ENCODE results near the gene LRP11. TPM values are rescaled to one million over a fixed set of nuclear protein-coding genes. Genes with fewer than 3 reads are reported as not detected.
A peak's percentile ranks its signal among the peaks of the same experiment; 100 is the strongest.

LRP11 gene
- total and polyA plus RNA-seq, 10 of the 15 experiments (the other 5 are each of a cell fraction or from before 2014, with no cell fraction given), result under 0.01 to 0.23 (median 0.03) TPM; not detected in 6

GRCh38 chr6:149863698-149864577, at the start of gene LRP11 (continued):
- peak; percentile 83 for TF ChIP-seq REST (IDR thresholded peaks at IDR 0.05; ENCODE audit: low read depth, low read length)

- Histone ChIP-seq H3K9ac (ENCODE audit: control insufficient read depth, insufficient read depth, low read length) (no peak overlapping the region), H3K27ac (ENCODE audit: control insufficient read depth, insufficient read depth) (no peak overlapping the region), H3K4me1 (ENCODE audit: control insufficient read depth, insufficient read depth, low read length) (no peaks in the 10 kb centered on the region), H3K36me3 (ENCODE audit: control insufficient read depth in 2 of 2, insufficient read depth in 2 of 2, low read length in 1 of 2) (no peaks in the 10 kb centered on the region), H3K4me2 (ENCODE audit: control insufficient read depth, insufficient read depth) (no peak overlapping the region), H4K20me1 (ENCODE audit: control insufficient read depth, insufficient read depth) (no peaks in the 10 kb centered on the region), H2AFZ (ENCODE audit: control insufficient read depth, low read depth, low read length) (no peak overlapping the region), H3K4me3 (no peak overlapping the region), H3K9me3 (replicated peaks; ENCODE audit: control insufficient read depth, insufficient read depth, low read length) (peaks cover 3% of the 10 kb centered on the region; the same call in 1 of the 3 replicates), H3K27me3 (replicated peaks in 1 of 2; ENCODE audit: control insufficient read depth in 2 of 2, insufficient read depth in 2 of 2, low read length in 1 of 2) (no peaks in the 10 kb centered on the region; a peak in 1 of 4 replicates), H3K79me2 (ENCODE audit: control insufficient read depth, insufficient read depth, low read length) (no peaks in the 10 kb centered on the region)
- 45% methylated on average over 9 of the region's 9 CpGs for WGBS (ENCODE audit: insufficient coverage, insufficient replicate concordance, low lambda C conversion rate, missing lambda C conversion rate)
- no peak for FAIRE-seq
- ChIA-PET POLR2A (no interaction called here), RAD21 (ENCODE audit: unreplicated experiment) (no interaction called here), CTCF (interaction anchor here (0.6 kb wide), 1 partner anchor 48 kb away, joined by 3 read pairs; no protein-coding TSS in a partner anchor), SMC1A (ENCODE audit: uncharacterized antibody, unreplicated experiment) (no interaction called here)
- no peak for DNase-seq (ENCODE audit: low read depth, low spot score)
- in situ Hi-C loops (cut with MboI) (no loop called here), intact Hi-C loops (cut with micrococcal nuclease; ENCODE audit: unreplicated experiment) (no loop called here)
- TF ChIP-seq ASH2L (IDR thresholded peaks at IDR 0.05; ENCODE audit: borderline replicate concordance, low read depth) (no peak), YBX1 (IDR thresholded peaks at IDR 0.05) (no peak), POLR2AphosphoS5 (IDR thresholded peaks at IDR 0.05; ENCODE audit: low read length) (no peak), SPI1 (IDR thresholded peaks at IDR 0.05; ENCODE audit: borderline replicate concordance, insufficient read depth, low read depth, low read length) (no peak), DPF2 (IDR thresholded peaks at IDR 0.05) (no peak), CHD1 (IDR thresholded peaks at IDR 0.05; ENCODE audit: low read depth, low read length) (no peak), KAT2A (conservative IDR thresholded peaks at IDR 0.05; ENCODE audit: control insufficient read depth, low read depth, low read length) (no peak), SKIL (IDR thresholded peaks at IDR 0.05; ENCODE audit: low read depth, poor library complexity, severe bottlenecking) (no peak)
- BruUV-seq (replicated peaks), result no TSS peak
- no peak for ATAC-seq
These were observed 49.5 kb upstream of the LRP11 start for GRCh38 chr6:149913540-149914240.
